ENCODE results near the gene CRNN.

Gene CRNN

GRCh38 chr1:152413909-152414308 is at the start of gene CRNN:
Gene CRNN (minus strand): TSS chr1:152414263. CDS start chr1:152412233, 2,030 bp downstream.
- no peak for DNase-seq (ENCODE audit: low read depth, low spot score)

GRCh38 chr1:152462636-152463035 is 48.6 kb upstream of the CRNN start:
- no peak for DNase-seq (ENCODE audit: low read depth, low spot score)

GRCh38 chr1:152461544-152461943 is 47.5 kb upstream of the CRNN start:
- peak; percentile 11 for DNase-seq (ENCODE audit: low read depth, low spot score)

- DNase-seq (ENCODE audit: low read depth, low spot score), result no peak
Measured at GRCh38 chr1:152460529-152460899, 46.5 kb upstream of the CRNN start.

GRCh38 chr1:152459596-152460528 is 45.8 kb upstream of the CRNN start:
- peak; percentile 54 for DNase-seq (ENCODE audit: low read depth, low spot score)

- DNase-seq (ENCODE audit: low read depth, low spot score), result peak; percentile 47
Measured at GRCh38 chr1:152458384-152459185, 44.5 kb upstream of the CRNN start.

- DNase-seq (ENCODE audit: low read depth, low spot score), result no peak
Measured at GRCh38 chr1:152457561-152457960, 43.5 kb upstream of the CRNN start.

- DNase-seq (ENCODE audit: low read depth, low spot score), result no peak
Measured at GRCh38 chr1:152457071-152457470, 43.0 kb upstream of the CRNN start.

GRCh38 chr1:152451254-152451653 is 37.2 kb upstream of the CRNN start:
- no peak for DNase-seq (ENCODE audit: low read depth, low spot score)

- no peak for DNase-seq (ENCODE audit: low read depth, low spot score)
Measured at GRCh38 chr1:152449661-152450060, 35.6 kb upstream of the CRNN start.

- no peak for DNase-seq (ENCODE audit: low read depth, low spot score)
Measured at GRCh38 chr1:152448496-152448895, 34.4 kb upstream of the CRNN start.

- no peak for DNase-seq (ENCODE audit: low read depth, low spot score)
Measured at GRCh38 chr1:152448095-152448494, 34.0 kb upstream of the CRNN start.

- DNase-seq (ENCODE audit: low read depth, low spot score), result no peak
Measured at GRCh38 chr1:152447484-152447883, 33.4 kb upstream of the CRNN start.

- no peak for DNase-seq (ENCODE audit: low read depth, low spot score)
Measured at GRCh38 chr1:152444045-152444444, 30.0 kb upstream of the CRNN start.

- no peak for DNase-seq (ENCODE audit: low read depth, low spot score)
Measured at GRCh38 chr1:152442765-152443164, 28.7 kb upstream of the CRNN start.

- DNase-seq (ENCODE audit: low read depth, low spot score), result no peak
Measured at GRCh38 chr1:152442301-152442700, 28.2 kb upstream of the CRNN start.

- DNase-seq (ENCODE audit: low read depth, low spot score), result no peak
Measured at GRCh38 chr1:152441756-152442155, 27.7 kb upstream of the CRNN start.

- DNase-seq (ENCODE audit: low read depth, low spot score), result peak; percentile 61
Measured at GRCh38 chr1:152440635-152441471, 26.8 kb upstream of the CRNN start.

GRCh38 chr1:152436593-152437496 is 22.8 kb upstream of the CRNN start:
- no peak for DNase-seq (ENCODE audit: low read depth, low spot score)

GRCh38 chr1:152427458-152427857 is 13.4 kb upstream of the CRNN start:
- DNase-seq (ENCODE audit: low read depth, low spot score), result no peak

- DNase-seq (ENCODE audit: low read depth, low spot score), result no peak
Measured at GRCh38 chr1:152426731-152427130, 12.7 kb upstream of the CRNN start.

All from ELF-1 (cell line).